Umbilical cord (tissue), 2 donors: Measurements from ENCODE around the gene KMT2D. TPM values are rescaled to one million over a fixed set of nuclear protein-coding genes. Genes with fewer than 3 reads are reported as not detected.

Source experiments
- DNase-seq: peaks from one replicate; pipeline ENCODE4 v3.0.0-alpha.2; 2015; ENCODE audit warnings: low spot score
- total RNA-seq: library from RNA; depleted of rRNA; stranded (reverse); fragments of >200 nt; gene quantifications from one replicate; pipeline ENCODE4 v1.2.3, GENCODE V29; 2014; ENCODE audit warnings: low replicate concordance; ENCODE audit not compliant: insufficient read depth

The KMT2D gene
- total RNA-seq, 1 donor from 2014 or later: 22.4 TPM

- DNase-seq: no peak
Observed at GRCh38 chr12:49036029-49036428, 24.6 kb downstream of the KMT2D start.

GRCh38 chr12:49034286-49034622 lies 26.3 kb downstream of the KMT2D start:
- DNase-seq: no peak

- no peak for DNase-seq
Observed at GRCh38 chr12:49033611-49034285, 26.8 kb downstream of the KMT2D start.

- no peak for DNase-seq
Observed at GRCh38 chr12:49032679-49033447, 27.7 kb downstream of the KMT2D start.

GRCh38 chr12:49032276-49032675 lies 28.3 kb downstream of the KMT2D start:
- DNase-seq: no peak

- DNase-seq: no peak
Observed at GRCh38 chr12:49031573-49032161, 28.9 kb downstream of the KMT2D start.

- DNase-seq: no peak
Observed at GRCh38 chr12:49030714-49031572, 29.7 kb downstream of the KMT2D start.

GRCh38 chr12:49030119-49030518 lies 30.5 kb downstream of the KMT2D start:
- no peak for DNase-seq

GRCh38 chr12:49028666-49029275 lies 31.8 kb downstream of the KMT2D start:
- DNase-seq: no peak

- no peak for DNase-seq
Observed at GRCh38 chr12:49027846-49028555, 32.6 kb downstream of the KMT2D start.

GRCh38 chr12:49026678-49027480 lies 33.7 kb downstream of the KMT2D start:
- no peak for DNase-seq

- DNase-seq: no peak
Observed at GRCh38 chr12:49026101-49026500, 34.5 kb downstream of the KMT2D start.

GRCh38 chr12:49025463-49025862 lies 35.1 kb downstream of the KMT2D start:
- DNase-seq: no peak

- no peak for DNase-seq
Observed at GRCh38 chr12:49024543-49024942, 36.1 kb downstream of the KMT2D start.

- DNase-seq: no peak
Observed at GRCh38 chr12:49023812-49024211, 36.8 kb downstream of the KMT2D start.

GRCh38 chr12:49022558-49023178 lies 37.9 kb downstream of the KMT2D start:
- DNase-seq: no peak

- no peak for DNase-seq
Observed at GRCh38 chr12:49021292-49021915, 39.2 kb downstream of the KMT2D start.

- no peak for DNase-seq
Observed at GRCh38 chr12:49020441-49020840, 40.2 kb downstream of the KMT2D start.
